Measurements from ENCODE around the gene NT5DC2.

NT5DC2 gene

DNA sequence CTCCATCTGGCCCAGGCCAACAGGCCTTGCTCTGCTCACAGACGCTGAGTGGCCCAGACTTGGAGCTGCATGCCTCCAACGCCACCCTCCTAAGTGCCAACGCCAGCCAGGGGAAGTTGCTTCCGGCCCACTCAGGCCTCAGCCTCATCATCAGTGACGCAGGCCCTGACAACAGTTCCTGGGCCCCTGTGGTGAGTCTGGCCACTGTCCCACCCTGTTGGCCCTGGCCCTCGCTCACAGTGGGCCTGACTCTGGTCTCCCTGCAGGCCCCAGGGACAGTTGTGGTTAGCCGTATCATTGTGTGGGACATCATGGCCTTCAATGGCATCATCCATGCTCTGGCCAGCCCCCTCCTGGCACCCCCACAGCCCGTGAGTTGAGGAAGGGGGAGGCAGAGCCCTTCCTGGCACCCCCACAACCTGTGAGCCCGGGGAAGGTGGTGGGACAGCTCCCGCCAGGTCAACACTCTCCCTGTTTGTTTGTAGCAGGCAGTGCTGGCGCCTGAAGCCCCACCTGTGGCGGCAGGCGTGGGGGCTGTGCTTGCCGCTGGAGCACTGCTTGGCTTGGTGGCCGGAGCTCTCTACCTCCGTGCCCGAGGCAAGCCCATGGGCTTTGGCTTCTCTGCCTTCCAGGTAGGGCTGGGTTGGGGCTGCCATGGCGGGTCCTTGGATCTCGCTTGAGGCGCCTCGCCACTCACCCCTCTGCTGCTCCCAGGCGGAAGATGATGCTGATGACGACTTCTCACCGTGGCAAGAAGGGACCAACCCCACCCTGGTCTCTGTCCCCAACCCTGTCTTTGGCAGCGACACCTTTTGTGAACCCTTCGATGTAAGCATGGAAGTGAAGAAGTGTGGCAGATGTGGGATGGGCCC lies 10.0 kb downstream of the NT5DC2 start:
- DNase-seq: no peak
- no peaks in the 10 kb centered on the region for H3K9me3 Mint-ChIP-seq
- no peak overlapping the region for H3K27ac Mint-ChIP-seq
- H3K27me3 Mint-ChIP-seq: no peaks in the 10 kb centered on the region
- peaks cover 39% of the 10 kb centered on the region for H3K36me3 Mint-ChIP-seq (ENCODE audit: low read depth)
- H3K4me3 Mint-ChIP-seq: no peak overlapping the region
- H3K4me1 Mint-ChIP-seq (ENCODE audit: low read depth): no peaks in the 10 kb centered on the region

DNA sequence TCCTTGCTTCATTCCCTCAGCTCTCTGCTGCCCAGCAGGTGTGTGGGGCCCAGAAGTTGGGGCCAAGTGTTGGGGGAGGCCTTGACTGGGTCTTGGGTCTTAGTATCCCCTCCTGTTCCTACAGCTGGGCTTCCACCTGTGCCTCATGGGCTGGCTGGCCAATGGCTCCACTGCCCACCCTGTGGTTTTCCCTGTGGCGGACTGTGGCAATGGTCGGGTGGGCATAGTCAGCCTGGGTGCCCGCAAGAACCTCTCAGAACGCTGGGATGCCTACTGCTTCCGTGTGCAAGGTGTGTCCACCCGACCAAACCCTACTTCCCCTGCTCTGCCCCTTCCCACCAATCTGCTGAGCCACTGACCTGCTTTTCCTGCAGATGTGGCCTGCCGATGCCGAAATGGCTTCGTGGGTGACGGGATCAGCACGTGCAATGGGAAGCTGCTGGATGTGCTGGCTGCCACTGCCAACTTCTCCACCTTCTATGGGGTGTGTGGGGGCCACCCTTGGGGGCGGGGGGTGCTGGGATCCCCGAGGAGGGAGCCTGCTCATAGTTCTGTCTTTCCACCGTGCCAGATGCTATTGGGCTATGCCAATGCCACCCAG lies 10.9 kb downstream of the NT5DC2 start:
- no peak overlapping the region for H3K4me3 Mint-ChIP-seq
- no peak for DNase-seq
- H3K36me3 Mint-ChIP-seq (ENCODE audit: low read depth): peaks cover 32% of the 10 kb centered on the region
- H3K27ac Mint-ChIP-seq: no peak overlapping the region
- no peaks in the 10 kb centered on the region for H3K4me1 Mint-ChIP-seq (ENCODE audit: low read depth)
- no peaks in the 10 kb centered on the region for H3K27me3 Mint-ChIP-seq
- no peaks in the 10 kb centered on the region for H3K9me3 Mint-ChIP-seq

DNA sequence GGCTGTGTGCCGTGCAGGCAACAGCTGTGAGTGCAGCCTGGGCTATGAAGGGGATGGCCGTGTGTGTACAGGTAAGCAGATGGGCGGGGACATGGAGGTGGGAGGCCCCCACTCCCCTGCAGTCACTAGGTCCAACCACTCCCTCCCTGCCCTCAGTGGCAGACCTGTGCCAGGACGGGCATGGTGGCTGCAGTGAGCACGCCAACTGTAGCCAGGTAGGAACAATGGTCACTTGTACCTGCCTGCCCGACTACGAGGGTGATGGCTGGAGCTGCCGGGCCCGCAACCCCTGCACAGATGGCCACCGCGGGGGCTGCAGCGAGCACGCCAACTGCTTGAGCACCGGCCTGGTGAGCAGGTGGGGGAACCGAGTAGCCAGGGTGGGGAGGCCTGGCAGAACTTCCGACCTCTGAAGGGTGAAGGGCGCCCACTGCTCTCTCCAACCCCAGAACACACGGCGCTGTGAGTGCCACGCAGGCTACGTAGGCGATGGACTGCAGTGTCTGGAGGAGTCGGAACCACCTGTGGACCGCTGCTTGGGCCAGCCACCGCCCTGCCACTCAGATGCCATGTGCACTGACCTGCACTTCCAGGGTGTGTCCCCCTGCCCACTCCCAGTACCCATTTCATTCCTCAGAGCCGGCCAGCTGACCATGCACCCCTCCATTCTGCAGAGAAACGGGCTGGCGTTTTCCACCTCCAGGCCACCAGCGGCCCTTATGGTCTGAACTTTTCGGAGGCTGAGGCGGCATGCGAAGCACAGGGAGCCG lies 11.6 kb downstream of the NT5DC2 start:
- Mint-ChIP-seq H3K27me3 (no peaks in the 10 kb centered on the region), H3K9me3 (no peaks in the 10 kb centered on the region), H3K4me3 (no peak overlapping the region), H3K36me3 (ENCODE audit: low read depth) (peaks cover 25% of the 10 kb centered on the region), H3K4me1 (ENCODE audit: low read depth) (no peaks in the 10 kb centered on the region), H3K27ac (no peak overlapping the region)
- DNase-seq: no peak

DNA sequence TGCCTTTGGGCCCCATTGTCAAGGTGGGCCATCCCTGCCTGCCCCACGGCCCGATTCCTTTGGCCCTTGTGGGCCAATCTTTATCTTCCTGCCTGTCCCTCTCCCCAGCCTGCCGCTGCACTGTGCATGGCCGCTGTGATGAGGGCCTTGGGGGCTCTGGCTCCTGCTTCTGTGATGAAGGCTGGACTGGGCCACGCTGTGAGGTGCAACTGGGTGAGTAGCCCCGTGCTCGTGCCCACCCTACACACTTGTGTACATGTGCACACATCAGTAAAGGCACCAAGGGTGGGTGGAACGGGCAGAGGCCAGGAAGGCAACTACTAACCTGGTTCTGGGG lies 12.2 kb downstream of the NT5DC2 start:
- H3K27ac Mint-ChIP-seq: no peak overlapping the region
- peaks cover 20% of the 10 kb centered on the region for H3K36me3 Mint-ChIP-seq (ENCODE audit: low read depth)
- H3K27me3 Mint-ChIP-seq: no peaks in the 10 kb centered on the region
- no peaks in the 10 kb centered on the region for H3K4me1 Mint-ChIP-seq (ENCODE audit: low read depth)
- no peak for DNase-seq
- H3K4me3 Mint-ChIP-seq: no peak overlapping the region
- H3K9me3 Mint-ChIP-seq: no peaks in the 10 kb centered on the region

DNA sequence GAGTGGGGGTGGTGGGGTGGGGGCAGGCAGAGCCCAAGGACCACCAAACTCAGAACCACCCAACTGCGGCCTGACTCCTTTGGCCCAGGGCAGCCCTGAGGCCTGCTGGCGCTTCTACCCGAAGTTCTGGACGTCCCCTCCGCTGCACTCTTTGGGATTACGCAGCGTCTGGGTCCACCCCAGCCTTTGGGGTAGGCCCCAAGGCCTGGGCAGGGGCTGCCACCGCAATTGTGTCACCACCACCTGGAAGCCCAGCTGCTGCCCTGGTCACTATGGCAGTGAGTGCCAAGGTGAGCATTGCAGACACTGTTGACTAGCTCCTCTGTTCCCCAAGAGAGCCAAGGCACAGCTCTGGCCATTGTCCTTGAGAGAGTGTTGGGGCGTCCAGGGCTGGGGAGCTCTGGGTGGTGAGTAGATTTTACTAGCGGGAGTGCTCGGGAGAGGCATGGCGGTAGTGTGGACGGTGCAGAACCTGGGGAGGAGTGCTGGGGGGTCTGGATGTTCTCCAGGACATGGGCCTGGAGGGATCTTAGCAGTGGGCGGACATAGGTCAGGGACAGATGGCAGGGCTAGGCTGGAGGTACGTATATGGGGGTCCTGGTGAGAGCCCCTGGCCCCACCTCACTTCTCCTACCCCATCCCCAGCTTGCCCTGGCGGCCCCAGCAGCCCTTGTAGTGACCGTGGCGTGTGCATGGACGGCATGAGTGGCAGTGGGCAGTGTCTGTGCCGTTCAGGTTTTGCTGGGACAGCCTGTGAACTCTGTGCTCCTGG lies 12.8 kb downstream of the NT5DC2 start:
- Mint-ChIP-seq H3K4me3 (no peak overlapping the region), H3K9me3 (no peaks in the 10 kb centered on the region), H3K27ac (no peak overlapping the region), H3K27me3 (no peaks in the 10 kb centered on the region), H3K36me3 (ENCODE audit: low read depth) (peaks cover 16% of the 10 kb centered on the region), H3K4me1 (ENCODE audit: low read depth) (no peaks in the 10 kb centered on the region)
- DNase-seq: no peak

DNA sequence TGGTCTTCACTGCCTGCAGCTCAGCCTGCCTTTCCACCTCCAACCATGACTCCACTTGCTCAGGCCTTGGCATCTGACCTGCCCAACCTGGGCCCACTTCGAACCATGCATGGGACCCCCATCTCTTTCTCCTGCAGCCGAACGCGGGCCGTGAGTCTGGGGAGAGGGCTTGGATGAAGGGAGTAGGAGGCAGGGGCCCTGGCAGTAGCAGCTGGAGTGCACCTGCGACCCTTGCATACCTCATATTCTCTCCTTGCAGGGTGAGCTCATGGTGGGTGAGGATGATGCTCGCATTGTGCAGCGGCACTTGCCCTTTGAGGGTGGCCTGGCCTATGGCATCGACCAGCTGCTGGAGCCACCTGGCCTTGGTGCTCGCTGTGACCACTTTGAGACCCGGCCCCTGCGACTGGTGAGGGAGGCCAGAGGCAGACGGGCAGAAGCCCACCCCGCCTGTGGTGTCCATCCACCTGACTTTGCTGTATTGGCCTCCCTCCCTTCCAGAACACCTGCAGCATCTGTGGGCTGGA lies 13.5 kb downstream of the NT5DC2 start:
- Mint-ChIP-seq H3K27ac (no peak overlapping the region), H3K4me1 (ENCODE audit: low read depth) (no peaks in the 10 kb centered on the region), H3K27me3 (no peaks in the 10 kb centered on the region), H3K9me3 (no peaks in the 10 kb centered on the region), H3K36me3 (ENCODE audit: low read depth) (peaks cover 10% of the 10 kb centered on the region), H3K4me3 (no peak overlapping the region)
- no peak for DNase-seq

DNA sequence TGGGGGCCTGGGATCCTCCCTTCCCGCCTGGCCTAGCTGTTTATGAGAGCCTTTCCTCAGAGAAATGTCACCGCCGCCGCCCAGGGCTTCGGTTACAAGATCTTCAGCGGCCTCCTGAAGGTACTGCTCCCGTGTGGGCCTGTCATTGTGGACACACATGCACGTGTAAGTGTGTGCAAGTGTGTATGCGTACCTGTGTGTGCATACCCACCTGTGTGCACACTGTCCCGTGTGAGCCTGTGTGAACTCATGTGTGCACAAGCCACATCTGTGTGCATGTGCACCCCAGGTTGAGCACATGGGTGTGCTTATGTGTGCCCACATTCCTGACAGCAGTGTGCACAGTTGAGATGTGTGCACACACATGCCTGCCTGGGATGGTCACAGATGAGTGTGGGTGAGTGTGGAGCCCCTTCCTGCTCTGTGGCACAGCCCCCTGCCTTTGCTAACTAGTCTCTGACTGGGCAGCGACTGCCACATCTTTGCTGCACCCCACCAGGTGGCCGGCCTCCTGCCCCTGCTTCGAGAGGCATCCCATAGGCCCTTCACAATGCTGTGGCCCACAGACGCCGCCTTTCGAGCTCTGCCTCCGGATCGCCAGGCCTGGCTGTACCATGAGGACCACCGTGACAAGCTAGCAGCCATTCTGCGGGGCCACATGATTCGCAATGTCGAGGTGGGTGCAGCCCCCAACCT lies 14.1 kb downstream of the NT5DC2 start:
- Mint-ChIP-seq H3K27ac (no peak overlapping the region), H3K36me3 (ENCODE audit: low read depth) (peaks cover 9% of the 10 kb centered on the region), H3K27me3 (no peaks in the 10 kb centered on the region), H3K4me1 (ENCODE audit: low read depth) (no peaks in the 10 kb centered on the region), H3K9me3 (no peaks in the 10 kb centered on the region), H3K4me3 (no peak overlapping the region)
- no peak for DNase-seq

DNA sequence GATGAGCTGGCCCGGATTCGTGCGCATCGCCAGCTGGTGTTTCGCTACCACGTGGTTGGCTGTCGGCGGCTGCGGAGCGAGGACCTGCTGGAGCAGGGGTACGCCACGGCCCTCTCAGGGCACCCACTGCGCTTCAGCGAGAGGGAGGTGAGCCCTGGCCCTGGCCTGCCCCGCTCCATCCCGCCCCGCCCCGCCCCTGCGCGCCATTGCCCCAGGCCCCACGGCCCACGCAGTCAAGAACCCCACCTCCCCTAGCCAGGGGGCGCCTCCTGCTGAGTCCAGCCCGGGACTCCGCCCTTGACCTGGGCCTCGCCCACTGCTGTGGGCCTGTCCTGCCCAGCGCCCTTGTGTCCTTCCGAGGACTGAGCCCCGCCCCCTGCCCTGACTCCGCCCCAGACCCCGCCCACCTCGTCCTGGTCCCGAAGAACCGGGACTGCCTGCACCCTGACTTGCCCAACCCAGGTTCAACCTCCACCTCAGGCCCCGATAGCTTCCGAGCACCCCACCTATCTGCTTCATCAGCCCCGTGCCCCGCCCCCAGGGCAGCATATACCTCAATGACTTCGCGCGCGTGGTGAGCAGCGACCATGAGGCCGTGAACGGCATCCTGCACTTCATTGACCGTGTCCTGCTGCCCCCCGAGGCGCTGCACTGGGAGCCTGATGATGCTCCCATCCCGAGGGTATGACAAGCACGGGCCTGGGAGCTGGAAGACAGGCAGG lies 14.8 kb downstream of the NT5DC2 start:
- peaks cover 2% of the 10 kb centered on the region for H3K36me3 Mint-ChIP-seq (ENCODE audit: low read depth)
- H3K4me1 Mint-ChIP-seq (ENCODE audit: low read depth): no peaks in the 10 kb centered on the region
- DNase-seq: no peak
- no peaks in the 10 kb centered on the region for H3K27me3 Mint-ChIP-seq
- no peaks in the 10 kb centered on the region for H3K9me3 Mint-ChIP-seq
- H3K4me3 Mint-ChIP-seq: no peak overlapping the region
- H3K27ac Mint-ChIP-seq: no peak overlapping the region

DNA sequence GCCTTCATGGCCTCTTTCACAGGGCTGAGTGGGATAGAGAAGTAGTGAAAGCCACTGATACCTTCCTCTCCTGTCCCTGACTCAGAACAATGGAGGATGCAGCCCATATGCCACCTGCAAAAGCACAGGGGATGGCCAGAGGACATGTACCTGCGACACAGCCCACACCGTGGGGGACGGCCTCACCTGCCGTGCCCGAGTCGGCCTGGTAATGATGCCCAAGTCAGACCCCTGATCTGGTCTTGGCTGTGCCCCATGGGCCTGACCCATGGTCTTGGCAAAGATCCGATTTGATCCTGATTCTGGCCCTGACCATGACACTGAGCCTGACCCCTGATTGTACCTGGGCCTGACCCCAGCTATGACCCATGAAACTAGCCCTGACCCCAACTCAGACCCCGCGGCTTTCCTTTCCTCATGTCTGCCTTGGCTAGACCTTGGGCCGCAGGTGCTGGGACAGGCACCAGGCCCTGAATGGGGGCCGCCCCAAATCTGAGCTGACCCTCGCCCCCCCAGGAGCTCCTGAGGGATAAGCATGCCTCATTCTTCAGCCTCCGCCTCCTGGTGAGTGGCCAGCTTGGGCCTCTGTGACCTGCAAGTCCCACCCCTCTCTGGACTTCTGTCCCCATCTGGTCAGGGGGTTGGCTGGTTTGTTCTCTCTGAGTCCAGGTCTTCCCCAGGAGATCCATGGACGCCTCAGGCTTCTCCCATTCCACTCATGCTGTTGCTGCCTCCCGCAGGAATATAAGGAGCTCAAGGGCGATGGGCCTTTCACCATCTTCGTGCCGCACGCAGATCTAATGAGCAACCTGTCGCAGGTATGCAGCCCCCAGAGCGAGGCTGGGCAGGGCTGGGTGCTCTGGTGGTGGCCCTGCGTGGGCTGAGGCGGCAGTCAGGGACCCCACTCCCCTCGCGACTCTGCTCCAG lies 15.6 kb downstream of the NT5DC2 start:
- no peak overlapping the region for H3K4me3 Mint-ChIP-seq
- H3K27ac Mint-ChIP-seq: no peak overlapping the region
- H3K27me3 Mint-ChIP-seq: no peaks in the 10 kb centered on the region
- DNase-seq: no peak
- no peaks in the 10 kb centered on the region for H3K9me3 Mint-ChIP-seq
- no peaks in the 10 kb centered on the region for H3K36me3 Mint-ChIP-seq (ENCODE audit: low read depth)
- H3K4me1 Mint-ChIP-seq (ENCODE audit: low read depth): no peaks in the 10 kb centered on the region

DNA sequence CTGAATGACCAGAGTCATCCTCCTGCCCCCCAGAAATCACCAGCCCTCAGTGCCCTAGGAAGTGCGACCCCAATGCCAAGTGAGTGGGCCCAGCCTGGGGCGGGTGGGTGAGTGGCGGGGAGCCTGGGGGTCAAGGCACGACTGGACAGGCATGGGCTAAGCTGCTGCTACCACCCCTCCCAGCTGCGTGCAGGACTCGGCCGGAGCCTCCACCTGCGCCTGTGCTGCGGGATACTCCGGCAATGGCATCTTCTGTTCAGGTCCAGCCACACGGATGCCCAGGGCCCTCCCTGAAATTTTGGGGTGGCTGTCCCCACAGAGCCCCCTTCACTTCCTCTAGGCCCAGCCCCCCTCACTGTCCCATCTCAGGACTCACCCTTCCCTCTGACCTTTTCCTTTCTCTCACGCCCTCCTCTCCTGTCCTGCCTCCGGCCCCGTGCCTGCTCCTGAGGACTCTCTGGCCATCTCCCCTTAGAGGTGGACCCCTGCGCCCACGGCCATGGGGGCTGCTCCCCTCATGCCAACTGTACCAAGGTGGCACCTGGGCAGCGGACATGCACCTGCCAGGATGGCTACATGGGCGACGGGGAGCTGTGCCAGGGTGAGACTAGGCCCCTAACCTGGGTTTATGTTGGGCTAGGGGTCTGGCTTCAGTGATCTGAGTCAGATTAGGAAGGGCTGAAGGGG lies 17.0 kb downstream of the NT5DC2 start:
- Mint-ChIP-seq H3K4me3 (no peak overlapping the region), H3K27ac (no peak overlapping the region), H3K9me3 (no peaks in the 10 kb centered on the region), H3K36me3 (ENCODE audit: low read depth) (no peaks in the 10 kb centered on the region), H3K4me1 (ENCODE audit: low read depth) (no peaks in the 10 kb centered on the region), H3K27me3 (no peaks in the 10 kb centered on the region)
- DNase-seq: no peak

DNA sequence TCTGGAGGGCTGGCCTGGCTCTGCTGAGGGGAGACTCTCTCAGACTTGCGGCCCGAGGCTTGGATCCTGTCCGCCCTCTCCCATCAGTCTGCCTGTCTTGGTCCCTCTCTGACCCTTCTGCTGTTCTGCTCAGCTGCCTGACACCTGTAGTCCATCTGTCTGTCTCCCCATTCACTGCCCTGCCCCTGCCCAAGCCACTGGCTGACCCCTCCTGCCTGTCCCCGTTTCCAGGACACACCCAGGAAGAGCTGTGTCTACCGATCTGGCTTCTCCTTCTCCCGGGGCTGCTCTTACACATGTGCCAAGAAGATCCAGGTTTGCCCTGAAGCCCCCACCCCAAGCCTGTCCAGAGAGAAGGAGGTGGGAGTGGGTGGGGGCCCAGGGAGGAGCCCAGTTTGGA lies 18.5 kb downstream of the NT5DC2 start:
- Mint-ChIP-seq H3K9me3 (no peaks in the 10 kb centered on the region), H3K27me3 (no peaks in the 10 kb centered on the region), H3K4me1 (ENCODE audit: low read depth) (no peaks in the 10 kb centered on the region), H3K4me3 (no peak overlapping the region), H3K27ac (no peak overlapping the region), H3K36me3 (ENCODE audit: low read depth) (no peaks in the 10 kb centered on the region)
- DNase-seq: no peak

DNA sequence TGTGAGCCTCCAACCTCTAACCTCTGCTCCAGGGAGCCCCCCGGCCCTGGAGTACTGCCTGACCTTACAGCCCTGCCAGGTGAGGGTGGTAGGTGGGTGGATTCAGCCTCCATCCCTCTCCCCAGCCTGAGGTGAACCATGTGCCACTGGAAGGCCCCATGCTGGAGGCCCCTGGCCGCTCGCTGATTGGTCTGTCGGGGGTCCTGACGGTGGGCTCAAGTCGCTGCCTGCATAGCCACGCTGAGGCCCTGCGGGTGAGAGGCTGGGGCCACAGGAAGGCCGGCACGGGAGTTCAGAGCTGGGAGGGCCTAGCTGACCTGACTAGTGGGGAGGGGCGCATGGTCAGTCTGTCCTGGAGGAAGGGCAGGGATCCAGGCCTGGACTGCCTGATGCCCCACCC lies 19.1 kb downstream of the NT5DC2 start:
- Mint-ChIP-seq H3K4me1 (ENCODE audit: low read depth) (no peaks in the 10 kb centered on the region), H3K27ac (no peak overlapping the region), H3K27me3 (no peaks in the 10 kb centered on the region), H3K4me3 (no peak overlapping the region), H3K36me3 (ENCODE audit: low read depth) (no peaks in the 10 kb centered on the region), H3K9me3 (no peaks in the 10 kb centered on the region)
- DNase-seq: no peak
